Bladder microvascular endothelial cell (primary cell): ENCODE measurements around the gene ZNF350. TPM values are rescaled to one million over a fixed set of nuclear protein-coding genes. Genes with fewer than 3 reads are reported as not detected.

Experiments used
- total RNA-seq: library from RNA; depleted of rRNA; stranded (reverse); fragments of >200 nt; gene quantifications from 2 replicates; pipeline ENCODE4 v1.2.3, GENCODE V29; 2014

ZNF350 gene
- 6.2 and 11.2 TPM in 2 replicates for total RNA-seq

GRCh38 chr19:51986309-51987291 lies at the start of gene ZNF350:
TSS of gene ZNF350 (minus strand) at chr19:51986840. CDS start at chr19:51974360, 12,480 bp downstream.

GRCh38 chr19:52028027-52028779 lies 41.6 kb upstream of the ZNF350 start, which contains the start of gene ZNF614:
TSS of gene ZNF614 (minus strand) at chr19:52028379. CDS start at chr19:52025745, 2,634 bp downstream.

GRCh38 chr19:52007806-52008557 lies 21.3 kb upstream of the ZNF350 start, which contains the start of gene ZNF615:
TSS of gene ZNF615 (minus strand) at chr19:52008211. CDS start at chr19:52003711, 4,500 bp downstream.

GRCh38 chr19:51926784-51927741 lies 59.6 kb downstream of the ZNF350 start, which contains the start of gene ZNF613:
TSS of gene ZNF613 (plus strand) at chr19:51927472. CDS start at chr19:51936221, 8,749 bp downstream.

Other genes with a start within 250 kb of the ZNF350 start
- not detected in 2 replicates for gene FPR1, start 235.0 kb downstream of the ZNF350 start, total RNA-seq
- gene FPR2, start 225.7 kb downstream of the ZNF350 start, total RNA-seq, result not detected in 2 replicates
- gene FPR3, start 191.7 kb downstream of the ZNF350 start, total RNA-seq, result not detected in 2 replicates
- 1.6 and 6.9 TPM in 2 replicates for gene ZNF577, start 98.9 kb downstream of the ZNF350 start, total RNA-seq
- 4.4 and 11.0 TPM in 2 replicates for gene ZNF649, start 81.8 kb downstream of the ZNF350 start, total RNA-seq
- gene ZNF613, start 59.4 kb downstream of the ZNF350 start, total RNA-seq, result 5.3 and 14.6 TPM in 2 replicates
- gene ZNF615, start 21.4 kb upstream of the ZNF350 start, total RNA-seq, result 7.9 and 11.8 TPM in 2 replicates
- 6.5 and 9.4 TPM in 2 replicates for gene ZNF614, start 41.5 kb upstream of the ZNF350 start, total RNA-seq
- 3.9 and 8.4 TPM in 2 replicates for gene ZNF432, start 62.0 kb upstream of the ZNF350 start, total RNA-seq
- gene ZNF841, start 108.9 kb upstream of the ZNF350 start, total RNA-seq, result 9.4 and 20.1 TPM in 2 replicates
- 4.7 and 13.0 TPM in 2 replicates for gene ZNF616, start 153.1 kb upstream of the ZNF350 start, total RNA-seq
- gene ZNF836, start 184.8 kb upstream of the ZNF350 start, total RNA-seq, result 5.3 and 11.7 TPM in 2 replicates
- 79.8 and 217 TPM in 2 replicates for gene PPP2R1A, start 203.2 kb upstream of the ZNF350 start, total RNA-seq